Cardiac septum (tissue), 1 donor: ENCODE results near the gene FGF1. TPM values are rescaled to one million over a fixed set of nuclear protein-coding genes. Genes with fewer than 3 reads are reported as not detected.
"Not testable (repeated sequence)": the region's sequence is repeated elsewhere in the genome, so short reads cannot be mapped to it uniquely, and the experiment has no call there.

Experiments
- DNase-seq: peaks from one replicate; pipeline ENCODE4 v3.0.0-alpha.2; 2020; ENCODE audit warnings: low spot score
- intact Hi-C: fragments of 100-400 bp; cut with DNase I; formaldehyde crosslinking; loops from one replicate; pipeline ENCODE4 v1.14.0; 2022
- total RNA-seq: library from RNA; stranded (reverse); fragmentation: NEBNext Ultra II Directional; extraction: Animal tissue kit (Norgen Biotek cat#: 25700); gene quantifications from one replicate; pipeline ENCODE4 v1.2.1, GENCODE V29; 2021
- donor health status: DM: no; HTN: no; CAD: no.

The FGF1 gene
- total RNA-seq, 1 donor from 2014 or later: 70.2 TPM

GRCh38 chr5:142652563-142652962, 33.3 kb downstream of the FGF1 start:
- intact Hi-C loops: no loop called here

GRCh38 chr5:142650881-142651280, 35.0 kb downstream of the FGF1 start:
- DNase-seq: peak; percentile 14
- intact Hi-C loops: no loop called here

More at GRCh38 chr5:142652563-142652962, 33.3 kb downstream of the FGF1 start:
- no peak for DNase-seq

GRCh38 chr5:142650060-142650459, 35.8 kb downstream of the FGF1 start:
- intact Hi-C loops: no loop called here

GRCh38 chr5:142648108-142648507, 37.8 kb downstream of the FGF1 start:
- intact Hi-C loops: not testable (repeated sequence)

More at GRCh38 chr5:142650060-142650459, 35.8 kb downstream of the FGF1 start:
- peak; percentile 36 for DNase-seq

DNA sequence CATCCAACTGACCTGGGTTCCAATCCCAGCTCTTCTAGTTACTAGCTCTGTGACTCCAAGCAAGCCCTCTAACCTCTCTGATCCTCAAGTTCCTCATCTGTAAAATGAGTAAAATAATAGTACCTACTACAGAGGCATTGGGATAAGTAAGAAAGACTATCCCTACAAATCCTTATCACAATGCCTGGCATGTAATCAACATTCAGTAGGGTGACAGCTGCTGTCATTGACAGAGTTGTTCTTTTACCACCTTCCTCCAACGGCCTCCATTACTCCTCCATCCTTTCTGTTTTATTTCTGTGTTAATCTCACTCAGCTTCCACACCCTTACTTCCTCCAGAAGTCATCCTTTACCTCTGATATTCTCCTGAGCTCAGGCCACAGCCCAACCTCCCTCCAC, 40.4 kb downstream of the FGF1 start:
- no peak for DNase-seq
- intact Hi-C loops: no loop called here

More at GRCh38 chr5:142648108-142648507, 37.8 kb downstream of the FGF1 start:
- DNase-seq: not testable (repeated sequence)

- no peak for DNase-seq
These were observed 41.1 kb downstream of the FGF1 start for GRCh38 chr5:142644640-142645361.

DNA sequence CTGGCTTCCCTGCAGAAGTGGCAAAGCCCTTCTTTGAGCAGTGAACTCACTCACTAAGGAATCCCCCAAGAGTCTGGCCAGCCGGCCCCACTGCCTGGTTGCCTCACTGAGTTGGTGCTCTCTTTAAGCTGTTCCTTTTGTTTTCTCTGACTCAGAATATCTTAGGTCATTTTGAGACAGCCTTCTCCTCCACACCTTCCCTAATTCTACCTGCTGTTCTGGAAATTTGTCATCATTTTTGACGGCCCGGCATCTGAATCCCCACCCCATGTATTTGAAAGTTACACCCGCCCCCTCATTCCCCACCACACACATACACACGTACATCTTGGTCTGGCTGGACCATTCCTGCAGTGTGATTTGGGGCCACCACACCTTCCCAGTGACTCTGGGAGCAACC, 41.8 kb downstream of the FGF1 start:
- intact Hi-C loops: no loop called here
- no peak for DNase-seq

More at GRCh38 chr5:142644640-142645361, 41.1 kb downstream of the FGF1 start:
- intact Hi-C loops: no loop called here

GRCh38 chr5:142643634-142644033, 42.3 kb downstream of the FGF1 start:
- intact Hi-C loops: no loop called here
- DNase-seq: no peak

- no peak for DNase-seq
- intact Hi-C loops: no loop called here
These were observed 43.5 kb downstream of the FGF1 start for GRCh38 chr5:142642427-142642826.

GRCh38 chr5:142641711-142642110, 44.2 kb downstream of the FGF1 start:
- intact Hi-C loops: no loop called here
- no peak for DNase-seq

DNA sequence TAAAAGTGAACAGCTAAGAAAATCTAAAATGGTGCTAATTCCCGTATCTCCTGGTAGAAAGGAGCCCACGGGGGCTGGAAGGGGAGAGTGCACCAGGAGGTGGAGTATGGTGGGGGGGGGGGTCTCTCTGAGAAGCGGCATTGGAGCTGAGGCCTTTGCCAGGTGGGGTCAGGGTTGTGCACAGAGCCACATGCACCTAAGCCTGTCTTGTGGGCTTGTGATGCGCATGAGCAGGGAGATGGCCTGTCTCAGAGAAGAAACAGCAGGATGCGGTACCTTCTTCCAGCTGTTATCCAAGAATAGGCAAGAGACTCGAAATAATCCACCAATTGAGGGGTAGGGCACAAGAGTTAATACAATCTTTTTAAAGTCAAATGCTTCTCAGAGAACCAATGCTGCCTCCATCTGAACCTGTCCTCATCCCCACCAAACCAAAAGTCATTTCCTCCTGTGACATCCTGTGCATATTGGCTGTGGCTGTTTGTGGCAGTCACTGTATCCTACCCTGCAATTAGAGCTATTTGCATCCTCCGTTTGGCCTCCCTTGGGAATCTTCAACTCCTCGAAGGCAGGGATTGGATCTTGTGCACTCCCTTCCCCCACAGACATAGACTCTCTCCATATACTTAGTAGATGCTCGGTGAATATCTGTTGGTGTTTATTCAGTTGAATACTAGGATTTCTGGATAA, 45.4 kb downstream of the FGF1 start:
- no peak for DNase-seq
- intact Hi-C loops: no loop called here

- DNase-seq: no peak
These were observed 46.4 kb downstream of the FGF1 start for GRCh38 chr5:142639455-142639854.

DNA sequence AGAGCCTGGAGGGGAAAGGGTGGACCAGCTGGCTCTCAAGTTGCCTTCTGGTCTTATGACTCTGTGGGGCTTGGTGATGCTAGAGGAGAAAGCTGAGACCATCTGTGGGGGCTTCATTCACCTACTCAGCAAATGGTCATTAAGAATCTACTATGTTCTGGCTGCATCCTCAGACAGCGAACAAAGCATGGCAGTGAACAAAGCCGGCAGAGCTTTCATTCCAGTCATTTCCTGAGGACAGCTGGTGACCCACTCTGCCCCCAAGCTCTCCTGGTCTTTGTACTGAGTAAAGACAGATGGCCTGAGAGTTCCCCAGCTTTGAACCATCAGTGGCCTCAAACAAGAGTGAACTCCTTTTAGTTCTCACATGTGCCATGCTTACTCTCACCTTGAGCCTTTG, 48.0 kb downstream of the FGF1 start:
- DNase-seq: no peak
- intact Hi-C loops: no loop called here

More at GRCh38 chr5:142639455-142639854, 46.4 kb downstream of the FGF1 start:
- intact Hi-C loops: no loop called here

GRCh38 chr5:142636698-142637324, 49.1 kb downstream of the FGF1 start:
- no peak for DNase-seq
- intact Hi-C loops: no loop called here

- intact Hi-C loops: no loop called here
- no peak for DNase-seq
These were observed 49.8 kb downstream of the FGF1 start for GRCh38 chr5:142636093-142636492.

DNA sequence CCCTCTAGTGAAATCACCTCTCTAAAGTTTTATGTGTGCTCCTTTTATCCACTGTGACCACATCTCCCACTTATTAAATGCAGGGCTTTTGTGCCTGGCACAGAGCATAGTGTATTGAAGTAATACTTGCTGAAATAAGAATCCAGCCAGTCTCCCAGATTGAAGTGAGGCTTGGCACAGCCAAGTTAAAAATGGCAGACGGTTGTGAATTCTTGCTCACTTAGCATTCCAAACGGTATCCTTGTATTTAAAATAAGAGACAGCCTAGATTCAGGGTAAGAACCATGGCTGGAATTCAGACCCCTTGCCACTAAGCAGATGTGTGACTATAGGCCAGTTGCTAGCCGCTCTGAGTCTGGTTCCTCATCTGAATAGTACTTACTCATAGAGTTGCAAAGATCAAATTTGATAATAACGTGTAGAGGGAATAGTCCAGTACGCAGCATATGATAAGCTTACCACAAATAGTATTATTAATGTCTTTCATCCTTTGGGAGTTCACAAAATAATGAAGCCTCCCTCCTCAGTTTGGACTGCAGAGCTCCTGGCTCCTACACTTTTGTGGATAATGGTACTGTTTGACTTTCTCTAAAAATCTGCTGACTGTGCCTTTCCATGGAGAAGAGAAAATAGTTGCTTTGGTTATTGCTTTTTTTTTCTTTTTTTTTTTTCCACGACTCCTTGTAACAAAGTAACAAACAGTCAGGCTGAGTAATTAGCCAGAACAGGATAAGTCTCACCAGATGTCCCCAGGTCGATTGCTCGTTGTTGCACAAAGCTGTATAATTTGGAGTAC, 51.5 kb downstream of the FGF1 start:
- DNase-seq: no peak
- intact Hi-C loops: no loop called here

- intact Hi-C loops: no loop called here
These were observed 54.9 kb downstream of the FGF1 start for GRCh38 chr5:142630927-142631539.

DNA sequence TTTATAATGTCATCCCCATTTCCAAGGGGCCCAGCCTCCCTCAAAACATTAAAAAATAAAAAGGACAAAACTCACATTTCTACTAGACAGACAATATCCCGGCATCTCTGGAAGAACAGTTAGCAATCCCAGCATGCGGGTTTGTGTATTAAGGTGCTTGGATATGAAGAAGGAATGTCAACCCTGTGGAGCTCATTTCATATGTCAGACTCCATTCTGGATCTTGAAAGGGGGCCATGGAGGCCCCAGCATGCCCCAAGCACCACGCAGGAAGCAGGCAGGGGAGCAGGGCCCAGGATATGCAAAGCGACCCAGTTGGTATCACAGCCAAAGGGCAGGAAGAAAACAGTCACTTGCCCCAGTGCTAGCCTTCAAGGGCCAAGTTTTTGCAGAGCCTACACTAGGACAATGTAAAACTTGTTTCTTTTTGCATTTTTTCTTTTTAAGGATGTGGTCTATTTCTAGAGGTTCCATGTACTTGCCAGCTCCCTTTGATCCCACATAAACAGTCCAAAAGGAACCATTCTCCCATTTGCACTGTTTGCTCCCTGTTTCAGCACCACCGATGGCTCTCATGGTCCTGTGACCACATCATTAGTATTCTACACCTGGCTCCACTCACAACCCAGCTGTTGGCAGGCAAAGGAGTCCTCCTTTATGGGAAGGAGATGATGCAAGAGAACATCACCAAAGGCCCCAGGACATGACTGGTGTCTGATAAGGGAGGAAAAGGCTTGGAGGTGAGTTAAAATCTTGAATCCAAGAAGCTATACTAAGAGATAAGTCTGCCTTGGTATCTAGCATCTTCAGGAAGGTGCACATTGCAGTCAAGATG, 58.3 kb downstream of the FGF1 start:
- DNase-seq: no peak
- intact Hi-C loops: no loop called here

More at GRCh38 chr5:142630927-142631539, 54.9 kb downstream of the FGF1 start:
- no peak for DNase-seq
